ENCODE measurements around the gene KCNQ4.

Gene KCNQ4

GRCh38 chr1:40795811-40796586 lies 12.4 kb downstream of the KCNQ4 start:
- no peak for DNase-seq (ENCODE audit: low spot score)

GRCh38 chr1:40796939-40797667 lies 13.5 kb downstream of the KCNQ4 start:
- DNase-seq (ENCODE audit: low spot score), result no peak

GRCh38 chr1:40797668-40798010 lies 14.1 kb downstream of the KCNQ4 start:
- no peak for DNase-seq (ENCODE audit: low spot score)

GRCh38 chr1:40798366-40799281 lies 15.0 kb downstream of the KCNQ4 start:
- no peak for DNase-seq (ENCODE audit: low spot score)

GRCh38 chr1:40799351-40799867 lies 15.8 kb downstream of the KCNQ4 start:
- DNase-seq (ENCODE audit: low spot score), result no peak

GRCh38 chr1:40801742-40802077 lies 18.1 kb downstream of the KCNQ4 start:
- no peak for DNase-seq (ENCODE audit: low spot score)

- peak; percentile 24 for DNase-seq (ENCODE audit: low spot score)
These were observed 18.6 kb downstream of the KCNQ4 start for GRCh38 chr1:40802078-40802741.

GRCh38 chr1:40802742-40803113 lies 19.1 kb downstream of the KCNQ4 start:
- no peak for DNase-seq (ENCODE audit: low spot score)

- DNase-seq (ENCODE audit: low spot score), result no peak
These were observed 19.9 kb downstream of the KCNQ4 start for GRCh38 chr1:40803447-40803846.

GRCh38 chr1:40803902-40804301 lies 20.3 kb downstream of the KCNQ4 start:
- DNase-seq (ENCODE audit: low spot score), result no peak

GRCh38 chr1:40806240-40806639 lies 22.7 kb downstream of the KCNQ4 start:
- no peak for DNase-seq (ENCODE audit: low spot score)

- DNase-seq (ENCODE audit: low spot score), result no peak
These were observed 23.4 kb downstream of the KCNQ4 start for GRCh38 chr1:40806731-40807695.

GRCh38 chr1:40808002-40808401 lies 24.4 kb downstream of the KCNQ4 start:
- DNase-seq (ENCODE audit: low spot score), result no peak

- DNase-seq (ENCODE audit: low spot score), result no peak
These were observed 24.9 kb downstream of the KCNQ4 start for GRCh38 chr1:40808444-40808843.

GRCh38 chr1:40808909-40809308 lies 25.3 kb downstream of the KCNQ4 start:
- no peak for DNase-seq (ENCODE audit: low spot score)

- no peak for DNase-seq (ENCODE audit: low spot score)
These were observed 27.3 kb downstream of the KCNQ4 start for GRCh38 chr1:40810927-40811326.

- no peak for DNase-seq (ENCODE audit: low spot score)
These were observed 31.8 kb downstream of the KCNQ4 start for GRCh38 chr1:40815420-40815819.

- DNase-seq (ENCODE audit: low spot score), result no peak
These were observed 34.2 kb downstream of the KCNQ4 start for GRCh38 chr1:40817791-40818263.

GRCh38 chr1:40818264-40818961 lies 34.8 kb downstream of the KCNQ4 start:
- DNase-seq (ENCODE audit: low spot score), result no peak

GRCh38 chr1:40819101-40819500 lies 35.5 kb downstream of the KCNQ4 start:
- DNase-seq (ENCODE audit: low spot score), result no peak

Data from globus pallidus (tissue), 1 donor.